ENCODE results near the gene DAB2IP. TPM values are rescaled to one million over a fixed set of nuclear protein-coding genes. Genes with fewer than 3 reads are reported as not detected.
A peak's percentile ranks its signal among the peaks of the same experiment; 100 is the strongest.

Gene DAB2IP
- total RNA-seq, 3 donors from 2014 or later, result 109 to 157 (median 111) TPM

DNA sequence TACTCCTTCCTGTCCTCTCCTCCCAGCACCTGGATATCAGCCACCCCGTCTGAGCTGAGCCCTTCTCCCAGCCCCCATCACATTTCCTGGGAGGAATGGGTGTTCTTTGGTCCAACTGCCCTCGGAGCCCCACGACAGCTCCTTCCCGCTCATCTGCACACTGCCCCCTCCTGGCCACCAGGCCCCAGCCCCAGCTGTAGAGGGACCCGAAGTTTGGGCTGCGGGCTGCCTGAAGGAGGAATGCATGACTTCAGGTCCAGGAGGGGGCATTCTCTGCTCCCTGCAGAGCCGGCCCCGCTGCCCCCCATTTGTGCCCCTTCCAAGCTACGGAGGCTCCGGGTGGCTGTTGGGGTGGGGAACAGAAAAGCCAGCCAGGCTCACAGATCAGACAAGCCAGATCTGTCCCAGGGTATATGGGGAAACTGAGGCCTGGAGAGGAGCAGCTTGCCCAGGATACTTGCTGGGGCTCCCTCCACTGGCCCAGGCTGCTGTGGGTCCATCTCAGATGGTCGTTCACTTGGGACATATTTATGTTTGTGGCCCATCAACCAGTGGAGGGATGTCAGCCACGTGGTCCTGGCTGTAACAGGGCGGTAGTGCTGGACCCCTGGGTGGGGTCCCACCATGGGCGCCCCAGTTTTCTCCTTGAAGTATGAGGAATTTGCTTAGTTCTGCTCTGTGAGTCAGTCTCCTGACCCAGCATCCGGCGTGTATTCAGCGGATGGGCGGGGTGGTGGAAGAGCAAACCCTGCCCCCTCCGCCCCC lies 33.1 kb downstream of the DAB2IP start:
- Histone ChIP-seq H3K4me1 (ENCODE audit: low read depth) (peaks cover 8% of the 10 kb centered on the region), H3K9me3 (no peaks in the 10 kb centered on the region), H3K36me3 (ENCODE audit: low read depth) (no peaks in the 10 kb centered on the region), H3K4me3 (no peak overlapping the region)
- intact Hi-C loops (cut with DNase I, micrococcal nuclease), result loop anchor here in 1 of 2 donors (10.0 kb wide), 1 partner anchor 310 kb away; no protein-coding TSS in a partner anchor
- TF ChIP-seq, protein P1, sequence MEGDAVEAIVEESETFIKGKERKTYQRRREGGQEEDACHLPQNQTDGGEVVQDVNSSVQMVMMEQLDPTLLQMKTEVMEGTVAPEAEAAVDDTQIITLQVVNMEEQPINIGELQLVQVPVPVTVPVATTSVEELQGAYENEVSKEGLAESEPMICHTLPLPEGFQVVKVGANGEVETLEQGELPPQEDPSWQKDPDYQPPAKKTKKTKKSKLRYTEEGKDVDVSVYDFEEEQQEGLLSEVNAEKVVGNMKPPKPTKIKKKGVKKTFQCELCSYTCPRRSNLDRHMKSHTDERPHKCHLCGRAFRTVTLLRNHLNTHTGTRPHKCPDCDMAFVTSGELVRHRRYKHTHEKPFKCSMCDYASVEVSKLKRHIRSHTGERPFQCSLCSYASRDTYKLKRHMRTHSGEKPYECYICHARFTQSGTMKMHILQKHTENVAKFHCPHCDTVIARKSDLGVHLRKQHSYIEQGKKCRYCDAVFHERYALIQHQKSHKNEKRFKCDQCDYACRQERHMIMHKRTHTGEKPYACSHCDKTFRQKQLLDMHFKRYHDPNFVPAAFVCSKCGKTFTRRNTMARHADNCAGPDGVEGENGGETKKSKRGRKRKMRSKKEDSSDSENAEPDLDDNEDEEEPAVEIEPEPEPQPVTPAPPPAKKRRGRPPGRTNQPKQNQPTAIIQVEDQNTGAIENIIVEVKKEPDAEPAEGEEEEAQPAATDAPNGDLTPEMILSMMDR (IDR thresholded peaks at IDR 0.05), result no peak
- DNase-seq (peak in 2 of 3 donors; percentile 69 to 75), ATAC-seq (peak; percentile 40)

DNA sequence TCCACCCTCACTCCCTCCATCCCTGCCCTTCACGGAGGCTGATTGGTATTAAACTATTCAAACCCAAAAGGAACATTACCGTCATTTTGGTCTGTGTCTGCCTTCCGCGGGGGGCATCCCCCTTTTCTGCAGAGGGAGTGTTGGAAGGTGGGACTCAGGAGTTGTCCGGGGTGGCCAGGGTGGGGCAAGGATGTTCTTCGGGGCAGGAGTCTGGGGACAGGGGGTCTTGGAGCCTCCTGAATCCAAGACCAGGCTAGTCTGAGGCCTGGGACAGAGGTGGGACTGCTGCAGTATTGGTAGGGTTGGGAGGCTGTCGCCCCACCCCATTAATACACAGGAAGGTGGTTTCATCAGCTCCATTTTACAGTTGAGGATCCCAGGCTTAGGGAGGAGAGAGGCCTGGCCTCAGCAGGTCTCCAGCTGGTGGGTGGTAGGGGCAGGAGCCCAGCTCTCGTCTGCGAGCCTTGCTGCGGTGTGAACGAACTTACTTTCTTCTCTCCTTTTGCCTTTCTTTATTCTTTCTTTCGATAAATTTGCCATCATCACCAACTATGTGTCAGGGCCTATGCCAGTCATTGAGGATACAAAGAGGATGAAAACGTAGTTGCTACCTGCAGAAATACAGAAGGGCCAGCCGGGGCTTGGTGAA lies 33.8 kb downstream of the DAB2IP start:
- Histone ChIP-seq H3K4me1 (ENCODE audit: low read depth) (peaks cover 13% of the 10 kb centered on the region), H3K4me3 (no peak overlapping the region), H3K36me3 (ENCODE audit: low read depth) (no peaks in the 10 kb centered on the region), H3K9me3 (no peaks in the 10 kb centered on the region)
- intact Hi-C loops (cut with DNase I, micrococcal nuclease), result loop anchor here in 1 of 2 donors (10.0 kb wide), 1 partner anchor 310 kb away; no protein-coding TSS in a partner anchor
- TF ChIP-seq, protein P1 (IDR thresholded peaks at IDR 0.05), result no peak
- ATAC-seq (no peak), DNase-seq (no peak)

DNA sequence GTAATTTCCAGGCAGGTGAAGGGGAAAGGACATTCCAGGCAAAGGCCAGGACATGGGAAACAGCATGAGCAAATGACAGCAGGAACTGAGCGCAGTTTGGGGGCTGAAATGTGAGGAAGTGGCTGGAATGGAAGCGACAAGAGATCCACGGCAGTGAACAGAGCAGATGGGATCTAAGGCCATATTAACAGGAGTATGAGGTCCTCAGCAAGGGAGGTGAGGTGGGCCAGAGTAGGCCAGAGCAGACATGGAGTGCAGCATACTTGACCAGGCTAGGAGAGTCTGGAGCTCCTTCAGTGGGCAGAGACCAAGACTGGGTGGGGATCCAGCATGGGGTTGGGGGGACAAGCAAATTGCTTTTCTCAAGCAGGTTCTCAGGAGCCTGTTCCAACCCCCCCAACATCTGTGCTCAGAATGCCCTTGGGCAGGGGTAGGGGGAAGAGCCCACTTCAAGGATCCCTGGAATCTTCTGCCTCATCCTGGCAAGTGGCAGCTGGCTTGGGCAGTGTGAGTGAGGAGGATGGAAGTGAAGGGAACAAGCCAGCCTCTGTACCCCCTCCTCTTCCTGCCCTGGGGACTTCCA lies 34.5 kb downstream of the DAB2IP start:
- Histone ChIP-seq H3K36me3 (ENCODE audit: low read depth) (no peaks in the 10 kb centered on the region), H3K9me3 (no peaks in the 10 kb centered on the region), H3K4me3 (no peak overlapping the region), H3K4me1 (ENCODE audit: low read depth) (peaks cover 13% of the 10 kb centered on the region)
- intact Hi-C loops (cut with DNase I, micrococcal nuclease), result loop anchor here in 1 of 2 donors (10.0 kb wide), 1 partner anchor 309 kb away; no protein-coding TSS in a partner anchor
- no peak for ATAC-seq
- TF ChIP-seq, protein P1 (IDR thresholded peaks at IDR 0.05), result no peak
- no peak for DNase-seq

DNA sequence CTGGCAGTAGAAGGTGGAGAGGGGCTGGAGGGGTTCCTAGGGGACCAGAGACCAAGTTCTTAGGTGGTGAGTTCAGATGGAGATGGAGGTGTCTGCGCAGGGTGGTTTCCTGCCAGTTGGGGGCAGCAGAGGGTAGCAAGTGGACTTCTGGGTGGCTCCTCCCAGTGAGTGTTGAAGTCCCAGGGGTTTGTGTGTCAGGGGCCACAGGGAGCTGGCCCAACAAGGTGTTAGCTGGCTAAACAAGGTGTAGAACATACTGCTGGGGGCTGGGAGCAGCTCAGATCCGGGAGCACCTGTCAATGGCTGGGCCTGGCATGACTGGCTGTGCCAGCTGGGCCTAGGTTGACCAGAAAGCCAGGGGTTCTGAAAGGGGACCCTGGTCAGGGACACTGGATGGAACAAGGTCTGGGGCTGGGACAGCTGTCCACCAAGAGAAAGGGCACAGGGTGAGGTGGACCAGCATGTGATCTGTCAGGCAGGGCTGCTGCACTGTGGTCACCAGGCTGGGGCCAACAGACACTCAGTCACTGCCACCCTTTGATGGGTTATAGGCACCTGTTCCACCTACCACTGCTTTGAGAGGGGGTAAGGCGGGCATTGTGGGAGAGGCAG lies 35.6 kb downstream of the DAB2IP start:
- H3K9me3 ChIP-seq, result no peaks in the 10 kb centered on the region
- intact Hi-C loops (cut with DNase I, micrococcal nuclease), result loop anchor here in 1 of 2 donors (10.0 kb wide), 1 partner anchor 308 kb away; no protein-coding TSS in a partner anchor
- no peak overlapping the region for H3K4me3 ChIP-seq
- ATAC-seq, result peak; percentile 86
- peak; percentile 70 to 94 (median 90) for DNase-seq
- H3K4me1 ChIP-seq (ENCODE audit: low read depth), result peaks cover 19% of the 10 kb centered on the region
- TF ChIP-seq, protein P1 (IDR thresholded peaks at IDR 0.05), result peak; percentile 77
- H3K36me3 ChIP-seq (ENCODE audit: low read depth), result no peaks in the 10 kb centered on the region

DNA sequence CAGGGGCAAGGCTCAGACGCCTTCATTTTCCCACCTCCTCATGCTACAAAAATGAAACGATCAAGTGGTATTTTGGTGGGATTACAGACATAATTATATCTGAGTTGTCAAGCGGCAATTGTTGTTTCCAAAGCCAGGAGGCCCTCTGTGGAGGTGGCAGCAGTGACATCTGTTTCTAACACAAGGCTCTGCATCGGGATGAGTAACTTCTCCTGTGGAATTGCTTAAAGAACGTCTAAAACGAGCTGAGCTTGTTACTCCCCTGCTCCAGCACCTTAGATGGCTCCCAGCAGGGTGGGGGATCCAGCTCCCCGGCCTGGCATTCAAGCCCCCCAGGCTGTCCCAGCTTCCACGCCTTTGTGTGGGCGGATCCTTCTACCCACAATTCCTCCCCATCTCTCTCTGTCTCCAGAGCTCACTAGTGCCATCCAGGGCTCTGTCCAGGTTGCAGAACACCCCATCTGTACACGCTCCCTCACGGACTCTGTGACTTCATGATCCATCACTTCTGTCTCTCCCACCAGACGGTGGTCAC lies 36.8 kb downstream of the DAB2IP start:
- ATAC-seq (no peak), DNase-seq (no peak)
- intact Hi-C loops (cut with DNase I, micrococcal nuclease), result loop anchor here in 1 of 2 donors (10.0 kb wide), 1 partner anchor 307 kb away; no protein-coding TSS in a partner anchor
- Histone ChIP-seq H3K4me3 (no peak overlapping the region), H3K36me3 (ENCODE audit: low read depth) (no peaks in the 10 kb centered on the region), H3K4me1 (ENCODE audit: low read depth) (peaks cover 19% of the 10 kb centered on the region), H3K9me3 (no peaks in the 10 kb centered on the region)
- TF ChIP-seq, protein P1 (IDR thresholded peaks at IDR 0.05), result no peak
